ENCODE data around the gene TTC13.

DNA sequence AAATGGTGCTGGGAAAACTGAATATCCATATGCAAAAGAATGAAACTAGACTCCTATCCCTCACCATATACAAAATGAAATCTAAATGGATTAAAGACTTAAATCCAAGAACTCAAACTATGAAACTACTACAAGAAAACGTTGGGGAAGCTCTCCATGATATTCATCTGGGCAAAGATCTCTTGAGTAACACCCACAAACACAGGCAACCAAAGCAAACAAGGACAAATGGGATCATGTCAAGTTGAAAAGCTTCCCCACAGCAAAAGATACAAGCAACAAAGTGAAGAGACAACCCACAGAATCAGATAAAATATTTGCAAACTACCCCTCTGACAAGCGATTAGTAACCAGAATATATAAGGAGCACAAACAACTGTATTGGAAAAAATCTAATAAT is 13.8 kb downstream of the TTC13 start:
- no peak for TF ChIP-seq POLR2A (IDR thresholded peaks at IDR 0.05)
- TF ChIP-seq, protein P1, sequence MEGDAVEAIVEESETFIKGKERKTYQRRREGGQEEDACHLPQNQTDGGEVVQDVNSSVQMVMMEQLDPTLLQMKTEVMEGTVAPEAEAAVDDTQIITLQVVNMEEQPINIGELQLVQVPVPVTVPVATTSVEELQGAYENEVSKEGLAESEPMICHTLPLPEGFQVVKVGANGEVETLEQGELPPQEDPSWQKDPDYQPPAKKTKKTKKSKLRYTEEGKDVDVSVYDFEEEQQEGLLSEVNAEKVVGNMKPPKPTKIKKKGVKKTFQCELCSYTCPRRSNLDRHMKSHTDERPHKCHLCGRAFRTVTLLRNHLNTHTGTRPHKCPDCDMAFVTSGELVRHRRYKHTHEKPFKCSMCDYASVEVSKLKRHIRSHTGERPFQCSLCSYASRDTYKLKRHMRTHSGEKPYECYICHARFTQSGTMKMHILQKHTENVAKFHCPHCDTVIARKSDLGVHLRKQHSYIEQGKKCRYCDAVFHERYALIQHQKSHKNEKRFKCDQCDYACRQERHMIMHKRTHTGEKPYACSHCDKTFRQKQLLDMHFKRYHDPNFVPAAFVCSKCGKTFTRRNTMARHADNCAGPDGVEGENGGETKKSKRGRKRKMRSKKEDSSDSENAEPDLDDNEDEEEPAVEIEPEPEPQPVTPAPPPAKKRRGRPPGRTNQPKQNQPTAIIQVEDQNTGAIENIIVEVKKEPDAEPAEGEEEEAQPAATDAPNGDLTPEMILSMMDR (IDR thresholded peaks at IDR 0.05), result no peak

Data from adrenal gland (tissue), 5 donors.